ENCODE results near the gene SLC10A1. TPM values are rescaled to one million over a fixed set of nuclear protein-coding genes. Genes with fewer than 3 reads are reported as not detected.

Gene SLC10A1
- total and polyA plus RNA-seq, 2 donors (not counting 1 experiment from before 2014, with no cell fraction given), result not detected

- Histone ChIP-seq H4K20me1 (ENCODE audit: control insufficient read depth, insufficient read depth, low read length, poor library complexity, severe bottlenecking) (no peaks in the 10 kb centered on the region), H3K27ac (ENCODE audit: low read length in 2 of 2) (no peak overlapping the region), H3K36me3 (replicated peaks in 1 of 2; ENCODE audit: control extremely low read depth in 1 of 2, control insufficient read depth in 1 of 2, extremely low read depth in 1 of 2, insufficient read depth in 2 of 2, low read length in 1 of 2) (no peaks in the 10 kb centered on the region), H3K9me3 (ENCODE audit: control extremely low read depth in 1 of 3, control insufficient read depth in 2 of 3, insufficient read depth in 1 of 3, low read length in 2 of 3) (no peaks in the 10 kb centered on the region), H3K27me3 (replicated peaks in 1 of 4; ENCODE audit: control extremely low read depth in 1 of 4, control insufficient read depth in 3 of 4, insufficient read depth in 4 of 4, low read length in 3 of 4) (no peaks in the 10 kb centered on the region), H3K9ac (ENCODE audit: low read length) (no peak overlapping the region), H3K4me2 (replicated peaks; ENCODE audit: low read depth, low read length, poor library complexity, severe bottlenecking) (no peak overlapping the region), H2AFZ (ENCODE audit: insufficient read depth, low read depth, low read length, poor library complexity, severe bottlenecking) (no peak overlapping the region), H3K4me1 (ENCODE audit: control insufficient read depth in 2 of 2, insufficient read depth in 2 of 2, low read length in 2 of 2) (no peaks in the 10 kb centered on the region), H3K79me2 (ENCODE audit: control insufficient read depth, insufficient read depth, low read length) (no peaks in the 10 kb centered on the region), H3K4me3 (ENCODE audit: control extremely low read depth in 1 of 5, extremely low read depth in 1 of 5, insufficient read depth in 1 of 5, low read depth in 2 of 5, low read length in 4 of 5) (no peak overlapping the region)
- Mint-ChIP-seq H3K9me3 (ENCODE audit: insufficient read depth) (no peaks in the 10 kb centered on the region), H3K4me3 (no peak overlapping the region), H3K4me1 (peaks cover 7% of the 10 kb centered on the region), H3K27ac (no peak overlapping the region), H3K27me3 (no peaks in the 10 kb centered on the region)
- TF ChIP-seq EZH2 (IDR thresholded peaks at IDR 0.05; ENCODE audit: borderline replicate concordance, insufficient read depth, low read depth, low read length, poor library complexity, severe bottlenecking), result no peak
- TF ChIP-seq, protein P1, sequence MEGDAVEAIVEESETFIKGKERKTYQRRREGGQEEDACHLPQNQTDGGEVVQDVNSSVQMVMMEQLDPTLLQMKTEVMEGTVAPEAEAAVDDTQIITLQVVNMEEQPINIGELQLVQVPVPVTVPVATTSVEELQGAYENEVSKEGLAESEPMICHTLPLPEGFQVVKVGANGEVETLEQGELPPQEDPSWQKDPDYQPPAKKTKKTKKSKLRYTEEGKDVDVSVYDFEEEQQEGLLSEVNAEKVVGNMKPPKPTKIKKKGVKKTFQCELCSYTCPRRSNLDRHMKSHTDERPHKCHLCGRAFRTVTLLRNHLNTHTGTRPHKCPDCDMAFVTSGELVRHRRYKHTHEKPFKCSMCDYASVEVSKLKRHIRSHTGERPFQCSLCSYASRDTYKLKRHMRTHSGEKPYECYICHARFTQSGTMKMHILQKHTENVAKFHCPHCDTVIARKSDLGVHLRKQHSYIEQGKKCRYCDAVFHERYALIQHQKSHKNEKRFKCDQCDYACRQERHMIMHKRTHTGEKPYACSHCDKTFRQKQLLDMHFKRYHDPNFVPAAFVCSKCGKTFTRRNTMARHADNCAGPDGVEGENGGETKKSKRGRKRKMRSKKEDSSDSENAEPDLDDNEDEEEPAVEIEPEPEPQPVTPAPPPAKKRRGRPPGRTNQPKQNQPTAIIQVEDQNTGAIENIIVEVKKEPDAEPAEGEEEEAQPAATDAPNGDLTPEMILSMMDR (IDR thresholded peaks at IDR 0.05), result no peak
- no peak for ATAC-seq (ENCODE audit: low read depth)
- intact Hi-C loops (cut with micrococcal nuclease), result no loop called here
- POLR2A ChIA-PET, result no interaction called here
- CTCF ChIA-PET, result no interaction called here
- no peak for DNase-seq
Observed at GRCh38 chr14:69755296-69755695, 41.7 kb downstream of the SLC10A1 start.

GRCh38 chr14:69754487-69754886 lies 42.6 kb downstream of the SLC10A1 start:
- CTCF ChIA-PET, result interaction anchor here (1.2 to 1.3 kb wide), 3 partner anchors 12 to 169 kb away, joined by 3 to 9 read pairs (median 4); partner anchors contain the start of gene SRSF5

More at GRCh38 chr14:69754487-69754886, 42.6 kb downstream of the SLC10A1 start:
- Mint-ChIP-seq H3K27ac (no peak overlapping the region), H3K27me3 (no peaks in the 10 kb centered on the region), H3K4me1 (peaks cover 7% of the 10 kb centered on the region), H3K9me3 (ENCODE audit: insufficient read depth) (no peaks in the 10 kb centered on the region), H3K4me3 (no peak overlapping the region)
- POLR2A ChIA-PET, result no interaction called here
- DNase-seq (no peak), ATAC-seq (ENCODE audit: low read depth) (no peak)
- Histone ChIP-seq H4K20me1 (ENCODE audit: control insufficient read depth, insufficient read depth, low read length, poor library complexity, severe bottlenecking) (no peaks in the 10 kb centered on the region), H3K4me1 (ENCODE audit: control insufficient read depth in 2 of 2, insufficient read depth in 2 of 2, low read length in 2 of 2) (no peaks in the 10 kb centered on the region), H3K9ac (ENCODE audit: low read length) (no peak overlapping the region), H3K36me3 (replicated peaks in 1 of 2; ENCODE audit: control extremely low read depth in 1 of 2, control insufficient read depth in 1 of 2, extremely low read depth in 1 of 2, insufficient read depth in 2 of 2, low read length in 1 of 2) (no peaks in the 10 kb centered on the region), H3K27ac (ENCODE audit: low read length in 2 of 2) (no peak overlapping the region), H3K4me2 (replicated peaks; ENCODE audit: low read depth, low read length, poor library complexity, severe bottlenecking) (no peak overlapping the region), H3K27me3 (replicated peaks in 1 of 4; ENCODE audit: control extremely low read depth in 1 of 4, control insufficient read depth in 3 of 4, insufficient read depth in 4 of 4, low read length in 3 of 4) (no peaks in the 10 kb centered on the region), H3K79me2 (ENCODE audit: control insufficient read depth, insufficient read depth, low read length) (no peaks in the 10 kb centered on the region), H3K9me3 (ENCODE audit: control extremely low read depth in 1 of 3, control insufficient read depth in 2 of 3, insufficient read depth in 1 of 3, low read length in 2 of 3) (no peaks in the 10 kb centered on the region), H2AFZ (ENCODE audit: insufficient read depth, low read depth, low read length, poor library complexity, severe bottlenecking) (no peak overlapping the region), H3K4me3 (ENCODE audit: control extremely low read depth in 1 of 5, extremely low read depth in 1 of 5, insufficient read depth in 1 of 5, low read depth in 2 of 5, low read length in 4 of 5) (no peak overlapping the region)
- WGBS (ENCODE audit: insufficient coverage), result 77% methylated on average over 1 of the region's 2 CpGs
- intact Hi-C loops (cut with micrococcal nuclease), result no loop called here
- TF ChIP-seq EZH2 (IDR thresholded peaks at IDR 0.05; ENCODE audit: borderline replicate concordance, insufficient read depth, low read depth, low read length, poor library complexity, severe bottlenecking), result no peak
- TF ChIP-seq, protein P1 (IDR thresholded peaks at IDR 0.05), result no peak
